K562 (cell line): ENCODE data around the gene ZNF500. TPM values are rescaled to one million over a fixed set of nuclear protein-coding genes. Genes with fewer than 3 reads are reported as not detected.

ENCODE experiments used
- ATAC-seq: fragments of 200-7000 bp; cut with Tn5 transposase; 3 replicates; pipeline ENCODE4 v1.9.1; 2020; ENCODE audit warnings: moderate library complexity
- BruUV-seq: library from RNA; stranded (reverse); fragments of 400-500 nt; replicated peaks from 2 replicates; lab custom pipeline; 2021; lab: Mats Ljungman, UMichigan
- CTCF ChIA-PET: fragments of 300-600 bp; formaldehyde crosslinking; extraction: SDS; loops from one replicate; lab custom pipeline; 2021; ENCODE audit warnings: low intra/inter-chr PET ratio; lab: Yijun Ruan, JAX
- POLR2A ChIA-PET: fragments of 300-600, 350-650 bp; sonication (Branson Sonifier 250); formaldehyde crosslinking; extraction: SDS; loops from one replicate; lab custom pipeline; 2021; ENCODE audit warnings: antibody characterized with exemption, inconsistent platforms; lab: Yijun Ruan, JAX
- DNase-seq, 4 experiments: peaks; one replicate each; pipeline versions ENCODE4 v3.0.0 to v3.0.0-alpha.2; 2011 to 2018; ENCODE audit warnings: low spot score in 3 of 4, mixed read lengths in 3 of 4; ENCODE audit errors: extremely low read depth in 1 of 4
- FAIRE-seq: peaks from 2 replicates; lab custom pipeline; 2011; peaks lifted over from hg19 to GRCh38; lab: Jason Lieb, UNC
- H2AFZ ChIP-seq: 2 replicates; pipeline ENCODE4 v1.6.0; 2011; ENCODE audit warnings: low read depth, low read length, control low read depth, inconsistent platforms
- H3K27ac ChIP-seq: fragments of 200-600 bp; 3 replicates; pipeline ENCODE4 v1.8.0; 2011; ENCODE audit warnings: low read depth, mild to moderate bottlenecking, control low read depth, inconsistent platforms, low read length, moderate library complexity, mixed read lengths; ENCODE audit errors: extremely low read depth
- H3K27me3 ChIP-seq, 2 experiments: fragments of 300-600 bp in 1 of 2; 2 replicates in 1 of 2; 3 replicates in 1 of 2; pipeline versions ENCODE4 v1.6.0 to v1.8.0; 2011; ENCODE audit warnings: inconsistent platforms in 2 of 2, low read length in 2 of 2, mild to moderate bottlenecking in 1 of 2, mixed read lengths in 1 of 2, moderate library complexity in 1 of 2; ENCODE audit not compliant: control insufficient read depth in 2 of 2, insufficient read depth in 2 of 2
- H3K36me3 ChIP-seq: fragments of 300-600 bp; 3 replicates; pipeline ENCODE4 v1.8.0; 2011; ENCODE audit warnings: mild to moderate bottlenecking, low read length, inconsistent platforms; ENCODE audit not compliant: control insufficient read depth, insufficient read depth
- H3K4me1 ChIP-seq, 2 experiments: fragments of 200-600 bp in 1 of 2; replicated peaks in 1 of 2; 2 replicates in 1 of 2; 3 replicates in 1 of 2; pipeline versions ENCODE4 v1.5.1 to v1.8.0; 2011; ENCODE audit warnings: inconsistent platforms in 2 of 2, low read length in 2 of 2, mild to moderate bottlenecking in 1 of 2, mixed read lengths in 1 of 2, moderate library complexity in 1 of 2; ENCODE audit not compliant: control insufficient read depth in 2 of 2, insufficient read depth in 2 of 2
- H3K4me2 ChIP-seq: 2 replicates; pipeline ENCODE4 v1.6.1; 2011; ENCODE audit warnings: low read length, control low read depth, inconsistent platforms, mixed read lengths; ENCODE audit not compliant: insufficient read depth
- H3K4me3 ChIP-seq: fragments of 200-600 bp; sonication (generic), shearing (Covaris generic); 2 replicates; pipeline ENCODE4 v1.5.1; 2016; ENCODE audit warnings: control low read depth, inconsistent platforms
- H3K79me2 ChIP-seq: fragments of 200-600 bp; 3 replicates; pipeline ENCODE4 v1.8.0; 2011; ENCODE audit warnings: low read length, inconsistent platforms; ENCODE audit not compliant: control insufficient read depth, insufficient read depth
- H3K9ac ChIP-seq, 2 experiments: 2 replicates each; pipeline versions ENCODE4 v1.6.0 to v1.6.1; 2011; ENCODE audit warnings: low read depth in 2 of 2, low read length in 2 of 2, control low read depth in 1 of 2, inconsistent platforms in 1 of 2, mild to moderate bottlenecking in 1 of 2, mixed read lengths in 1 of 2; ENCODE audit not compliant: insufficient read depth in 1 of 2
- H3K9me1 ChIP-seq: one replicate; pipeline ENCODE4 v1.6.0; 2011; ENCODE audit warnings: inconsistent platforms, mild to moderate bottlenecking, low read length, moderate library complexity; ENCODE audit not compliant: control insufficient read depth, insufficient read depth
- H3K9me3 ChIP-seq: replicated peaks from 2 replicates; pipeline ENCODE4 v1.5.1; 2011; ENCODE audit warnings: low read depth, low read length, inconsistent platforms; ENCODE audit not compliant: control insufficient read depth, insufficient read depth
- H4K20me1 ChIP-seq: replicated peaks from 2 replicates; pipeline ENCODE4 v1.6.1; 2011; ENCODE audit warnings: low read length, inconsistent platforms, mixed read lengths; ENCODE audit not compliant: control insufficient read depth, insufficient read depth
- BCOR ChIP-seq: fragments of 450-650 bp; IDR thresholded peaks from 2 replicates; pipeline ENCODE4 v1.6.1; 2016
- BRCA1 ChIP-seq, 2 experiments: fragments of 450-650 bp in 1 of 2; sonication (generic) in 1 of 2; formaldehyde crosslinking in 1 of 2; IDR thresholded peaks; 2 replicates each; pipeline versions ENCODE4 v1.5.0 to v1.6.1; 2017 to 2020; ENCODE audit warnings: mild to moderate bottlenecking in 1 of 2, missing genetic modification reagents in 1 of 2
- DEAF1 ChIP-seq: fragments of 450-650 bp; formaldehyde crosslinking; IDR thresholded peaks from 2 replicates; pipeline ENCODE4 v1.4.0; 2020; ENCODE audit warnings: mild to moderate bottlenecking, moderate library complexity
- FOXA1 ChIP-seq: fragments of 450-650 bp; IDR thresholded peaks from 2 replicates; pipeline ENCODE4 v1.6.1; 2016; ENCODE audit warnings: mild to moderate bottlenecking, borderline replicate concordance
- FOXP1 ChIP-seq: sonication (generic); formaldehyde crosslinking; IDR thresholded peaks from 2 replicates; pipeline ENCODE4 v1.8.0; 2022; ENCODE audit warnings: mild to moderate bottlenecking, missing genetic modification reagents
- GABPB1 ChIP-seq: sonication (generic); formaldehyde crosslinking; IDR thresholded peaks from 2 replicates; pipeline ENCODE4 v1.8.0; 2022; ENCODE audit warnings: mild to moderate bottlenecking, missing genetic modification reagents
- HOXB6 ChIP-seq: fragments of 250-450 bp; sonication (Bioruptor Pico); IDR thresholded peaks from 2 replicates; pipeline ENCODE4 v1.5.1; 2022; ENCODE audit warnings: mild to moderate bottlenecking, borderline replicate concordance
- KLF6 ChIP-seq: fragments of 250-450 bp; sonication (Bioruptor Pico); IDR thresholded peaks from 2 replicates; pipeline ENCODE4 v1.4.0; 2020; ENCODE audit warnings: mild to moderate bottlenecking, moderate library complexity, borderline replicate concordance
- POLR2A ChIP-seq: fragments of 450-650 bp; conservative IDR thresholded peaks from 2 replicates; pipeline ENCODE4 v1.6.1; 2016
- POLR2G ChIP-seq: fragments of 200-400 bp; formaldehyde crosslinking; IDR thresholded peaks from 2 replicates; pipeline ENCODE4 v1.6.1; 2017; ENCODE audit warnings: low read depth, mild to moderate bottlenecking, antibody characterized with exemption, low read length, moderate library complexity
- RBFOX2 ChIP-seq: fragments of 200-400 bp; formaldehyde crosslinking; IDR thresholded peaks from 2 replicates; pipeline ENCODE4 v1.6.1; 2017; ENCODE audit warnings: low read depth, mild to moderate bottlenecking, low read length, moderate library complexity
- TCFL5 ChIP-seq: fragments of 250-450 bp; sonication (Bioruptor Pico); conservative IDR thresholded peaks from 2 replicates; pipeline ENCODE4 v1.6.1; 2021; ENCODE audit warnings: mild to moderate bottlenecking, moderate library complexity, matching md5 sums
- TRIM24 ChIP-seq, 2 experiments: fragments of 450-650 bp; IDR thresholded peaks; 2 replicates each; pipeline ENCODE4 v1.6.1; 2016
- ZBTB7A ChIP-seq: IDR thresholded peaks from 2 replicates; pipeline ENCODE4 v1.6.1; 2011; ENCODE audit warnings: low read depth, mild to moderate bottlenecking, low read length, moderate library complexity, borderline replicate concordance; ENCODE audit not compliant: control insufficient read depth
- ZFPM2 ChIP-seq: fragments of 250-450 bp; sonication (Bioruptor Pico); IDR thresholded peaks from 2 replicates; pipeline ENCODE4 v1.5.1; 2022; ENCODE audit warnings: mild to moderate bottlenecking
- ZNF263 ChIP-seq: sonication (generic); formaldehyde crosslinking; IDR thresholded peaks from 2 replicates; pipeline ENCODE4 v1.8.0; 2022; ENCODE audit warnings: mild to moderate bottlenecking, missing genetic modification reagents, borderline replicate concordance
- ZNF507 ChIP-seq: conservative IDR thresholded peaks from 2 replicates; pipeline ENCODE4 v1.6.1; 2017; ENCODE audit warnings: missing genetic modification characterization, missing compliant biosample characterization
- ZSCAN29 ChIP-seq: fragments of 450-650 bp; IDR thresholded peaks from 2 replicates; pipeline ENCODE4 v1.6.1; 2017
- WGBS: fragments of 100-300 bp; shearing (Covaris generic); methylation state at CpG from one replicate; pipeline ENCODE4 v1.1.6; 2016; ENCODE audit warnings: low coverage, mixed read lengths; ENCODE audit not compliant: insufficient coverage; ENCODE audit errors: missing lambda C conversion rate; 5-methylcytosine and 5-hydroxymethylcytosine counted together
- in situ Hi-C: fragments of 300-500 bp; cut with MboI; formaldehyde crosslinking; loops from 4 replicates; pipeline ENCODE4 v1.15.0; 2018; ENCODE audit warnings: inconsistent platforms, mixed read lengths
- intact Hi-C: fragments of 100-400 bp; cut with micrococcal nuclease; formaldehyde crosslinking; loops from 2 replicates; pipeline ENCODE4 v1.14.2; 2022
- polyA plus RNA-seq, 8 experiments: library from polyadenylated mRNA; depleted of rRNA in 4 of 8; stranded (reverse) in 5 of 8; unstranded in 3 of 8; fragments of >200 nt; fragmentation: Nextera tagmentation in 2 of 8; fragmentation: Illumina TruSeq in 1 of 8; extraction: Ambion mirVana in 2 of 8; extraction: Trizol in 1 of 8; gene quantifications; 2 replicates each; pipeline versions ENCODE4 v1.2.1 to v1.2.3, GENCODE V29; 2011 to 2014; ENCODE audit warnings: inconsistent platforms in 1 of 8, missing spikeins in 1 of 8
- total RNA-seq, 7 experiments: library from RNA; depleted of rRNA in 6 of 7; stranded (reverse); fragments of >200 nt in 6 of 7; fragmentation: Illumina TruSeq in 2 of 7; extraction: Trizol in 2 of 7; gene quantifications; 2 replicates each; pipeline versions ENCODE4 v1.2.1 to v1.2.3, GENCODE V29; 2011 to 2021; ENCODE audit warnings: low replicate concordance in 1 of 7
- TF ChIP-seq, protein P1 (sequence below): IDR thresholded peaks from 2 replicates; pipeline ENCODE4 v1.6.1; 2016; ENCODE audit warnings: missing genetic modification characterization, missing compliant biosample characterization

Gene ZNF500
- total and polyA plus RNA-seq, 9 of the 15 experiments (the other 6 are each of a cell fraction or from before 2014, with no cell fraction given) = 0.80 to 20.8 (median 5.3) TPM

- intact Hi-C loops (no loop called here), in situ Hi-C loops (no loop called here)
- ChIA-PET POLR2A (interaction anchor here (0.7 kb wide), 1 partner anchor 48 kb away, joined by 3 read pairs; no protein-coding TSS in a partner anchor), CTCF (no interaction called here)
- peaks cover 5% of the 10 kb centered on the region; the same call in 2 of the 3 replicates for H3K79me2 ChIP-seq
- H3K27me3 ChIP-seq = no peaks in the 10 kb centered on the region
- peaks cover 3 to 46% of the 10 kb centered on the region in 2 experiments; a peak in 3 of 5 replicates for H3K4me1 ChIP-seq
- no peaks in the 10 kb centered on the region for H3K9me3 ChIP-seq
- peak overlapping the region in 1 of 2 experiments; percentile 52; a peak in 1 of 4 replicates for H3K9ac ChIP-seq
- H3K27ac ChIP-seq = no peak overlapping the region
- H3K36me3 ChIP-seq = peaks cover 90% of the 10 kb centered on the region; the same call in 2 of the 3 replicates
- FAIRE-seq = no peak
- ATAC-seq = no peak
- no peak overlapping the region for H3K4me3 ChIP-seq
- H3K4me2 ChIP-seq = no peak overlapping the region
- WGBS = 88% methylated on average over 17 of the region's 19 CpGs
- TF ChIP-seq BRCA1 (IDR thresholded peaks at IDR 0.05) = no peak
- TF ChIP-seq BRCA1 (CRISPR knock-in tag; IDR thresholded peaks at IDR 0.05) = no peak
- no peak for TF ChIP-seq GABPB1
- TF ChIP-seq ZBTB7A = no peak
- TF ChIP-seq FOXP1 (CRISPR knock-in tag) = no peak
- TF ChIP-seq POLR2A = 0 out of 2 replicates have a peak, but pooled peaks have one; percentile 16
- no peak for TF ChIP-seq ZFPM2 (CRISPR knock-in tag)
- TF ChIP-seq FOXA1 = no peak
- TF ChIP-seq POLR2G = peak; percentile 37
- TF ChIP-seq, protein P1, sequence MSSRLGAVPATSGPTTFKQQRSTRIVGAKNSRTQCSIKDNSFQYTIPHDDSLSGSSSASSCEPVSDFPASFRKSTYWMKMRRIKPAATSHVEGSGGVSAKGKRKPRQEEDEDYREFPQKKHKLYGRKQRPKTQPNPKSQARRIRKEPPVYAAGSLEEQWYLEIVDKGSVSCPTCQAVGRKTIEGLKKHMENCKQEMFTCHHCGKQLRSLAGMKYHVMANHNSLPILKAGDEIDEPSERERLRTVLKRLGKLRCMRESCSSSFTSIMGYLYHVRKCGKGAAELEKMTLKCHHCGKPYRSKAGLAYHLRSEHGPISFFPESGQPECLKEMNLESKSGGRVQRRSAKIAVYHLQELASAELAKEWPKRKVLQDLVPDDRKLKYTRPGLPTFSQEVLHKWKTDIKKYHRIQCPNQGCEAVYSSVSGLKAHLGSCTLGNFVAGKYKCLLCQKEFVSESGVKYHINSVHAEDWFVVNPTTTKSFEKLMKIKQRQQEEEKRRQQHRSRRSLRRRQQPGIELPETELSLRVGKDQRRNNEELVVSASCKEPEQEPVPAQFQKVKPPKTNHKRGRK (tag) = no peak
- TF ChIP-seq RBFOX2 = 0 out of 2 replicates have a peak, but pooled peaks have one; percentile 9
- no peak for TF ChIP-seq TCFL5 (CRISPR knock-in tag)
- no peak for TF ChIP-seq KLF6 (CRISPR knock-in tag)
- no peak for TF ChIP-seq ZSCAN29
- TF ChIP-seq TRIM24 (IDR thresholded peaks at IDR 0.05) = no peak
- no peak for TF ChIP-seq ZNF263
- TF ChIP-seq ZNF507 = no peak
- TF ChIP-seq DEAF1 = no peak
- TF ChIP-seq HOXB6 (CRISPR knock-in tag) = no peak
- no peak for TF ChIP-seq BCOR
- H3K9me1 ChIP-seq = peaks cover 3% of the 10 kb centered on the region
- BruUV-seq = no TSS peak
- DNase-seq = no peak
- H2AFZ ChIP-seq = no peak overlapping the region
- peaks cover 8% of the 10 kb centered on the region; the same call in 1 of the 2 replicates for H4K20me1 ChIP-seq
Observed at GRCh38 chr16:4699046-4699556, 67.9 kb downstream of the ZNF500 start.
